ENCODE results near the gene ERGIC1.

Gene ERGIC1

DNA sequence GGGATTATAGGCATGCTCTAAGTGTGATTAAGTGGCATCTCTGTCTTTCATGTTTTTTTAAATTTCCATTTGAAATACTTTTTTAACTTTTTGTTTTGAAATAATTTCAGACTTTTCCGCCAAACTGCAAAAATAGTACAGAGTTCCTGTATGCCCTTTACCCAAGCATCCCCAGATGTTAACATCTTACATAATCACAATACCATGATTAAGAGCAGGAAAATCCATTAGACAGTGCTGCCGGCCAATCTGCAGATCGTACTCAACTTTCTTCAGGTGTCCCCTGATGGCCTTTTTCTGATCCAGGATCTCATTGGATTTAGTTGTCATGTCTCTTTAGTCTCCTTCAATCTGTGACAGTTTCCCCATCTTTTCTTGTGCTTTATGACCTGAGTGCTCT is 49.0 kb downstream of the ERGIC1 start:
- Histone ChIP-seq H3K27ac (peak overlapping the region; percentile 90), H3K27me3 (replicated peaks) (no peaks in the 10 kb centered on the region), H3K36me3 (replicated peaks) (peaks cover 5% of the 10 kb centered on the region), H3K4me3 (ENCODE audit: low read depth, low read length) (no peak overlapping the region)
- in situ Hi-C loops (cut with HindIII; ENCODE audit: low pct_ligation_motif_present, low sequenced_read_pairs), result no loop called here
- DNase-seq, result no peak
- TF ChIP-seq, protein P1, sequence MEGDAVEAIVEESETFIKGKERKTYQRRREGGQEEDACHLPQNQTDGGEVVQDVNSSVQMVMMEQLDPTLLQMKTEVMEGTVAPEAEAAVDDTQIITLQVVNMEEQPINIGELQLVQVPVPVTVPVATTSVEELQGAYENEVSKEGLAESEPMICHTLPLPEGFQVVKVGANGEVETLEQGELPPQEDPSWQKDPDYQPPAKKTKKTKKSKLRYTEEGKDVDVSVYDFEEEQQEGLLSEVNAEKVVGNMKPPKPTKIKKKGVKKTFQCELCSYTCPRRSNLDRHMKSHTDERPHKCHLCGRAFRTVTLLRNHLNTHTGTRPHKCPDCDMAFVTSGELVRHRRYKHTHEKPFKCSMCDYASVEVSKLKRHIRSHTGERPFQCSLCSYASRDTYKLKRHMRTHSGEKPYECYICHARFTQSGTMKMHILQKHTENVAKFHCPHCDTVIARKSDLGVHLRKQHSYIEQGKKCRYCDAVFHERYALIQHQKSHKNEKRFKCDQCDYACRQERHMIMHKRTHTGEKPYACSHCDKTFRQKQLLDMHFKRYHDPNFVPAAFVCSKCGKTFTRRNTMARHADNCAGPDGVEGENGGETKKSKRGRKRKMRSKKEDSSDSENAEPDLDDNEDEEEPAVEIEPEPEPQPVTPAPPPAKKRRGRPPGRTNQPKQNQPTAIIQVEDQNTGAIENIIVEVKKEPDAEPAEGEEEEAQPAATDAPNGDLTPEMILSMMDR (IDR thresholded peaks at IDR 0.05; ENCODE audit: low read depth, low read length, missing control alignments), result no peak

DNA sequence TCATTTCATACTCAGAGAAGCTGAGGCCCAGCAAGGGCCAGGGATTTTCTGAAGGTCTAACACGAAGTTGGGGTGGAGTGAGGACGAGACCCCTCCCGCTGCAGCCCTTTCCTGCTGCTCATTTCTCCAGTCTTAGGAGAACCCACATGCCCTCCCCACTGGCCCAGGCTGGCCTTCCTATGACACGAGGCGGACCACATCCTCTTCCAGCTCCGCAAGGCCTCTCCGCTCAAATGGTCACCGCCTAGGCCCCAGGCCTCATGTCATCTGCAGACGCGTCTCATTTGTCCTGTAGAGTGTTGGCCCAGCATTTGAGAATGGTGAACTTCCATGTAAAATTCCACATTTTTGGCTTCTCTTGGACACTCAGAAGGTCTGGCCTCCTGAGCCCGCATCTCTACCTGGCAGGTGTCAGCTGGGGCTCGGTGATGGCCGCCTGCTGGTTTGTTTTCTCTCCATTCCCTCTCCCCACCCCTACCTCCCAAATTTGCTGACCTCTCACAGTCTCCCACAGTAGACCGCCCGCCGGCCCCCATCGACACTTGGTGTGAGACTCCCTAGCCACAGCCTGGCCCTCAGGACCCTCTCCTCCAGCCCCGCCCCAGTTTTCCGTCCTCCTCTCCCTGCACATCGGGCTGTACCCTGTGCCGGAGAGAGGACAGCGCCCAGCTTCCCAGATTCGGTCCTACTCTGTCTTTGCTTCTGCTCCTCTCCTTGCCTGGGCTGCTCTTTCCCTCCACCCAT is 51.7 kb downstream of the ERGIC1 start:
- TF ChIP-seq, protein P1 (IDR thresholded peaks at IDR 0.05; ENCODE audit: low read depth, low read length, missing control alignments), result no peak
- in situ Hi-C loops (cut with HindIII; ENCODE audit: low pct_ligation_motif_present, low sequenced_read_pairs), result no loop called here

DNA sequence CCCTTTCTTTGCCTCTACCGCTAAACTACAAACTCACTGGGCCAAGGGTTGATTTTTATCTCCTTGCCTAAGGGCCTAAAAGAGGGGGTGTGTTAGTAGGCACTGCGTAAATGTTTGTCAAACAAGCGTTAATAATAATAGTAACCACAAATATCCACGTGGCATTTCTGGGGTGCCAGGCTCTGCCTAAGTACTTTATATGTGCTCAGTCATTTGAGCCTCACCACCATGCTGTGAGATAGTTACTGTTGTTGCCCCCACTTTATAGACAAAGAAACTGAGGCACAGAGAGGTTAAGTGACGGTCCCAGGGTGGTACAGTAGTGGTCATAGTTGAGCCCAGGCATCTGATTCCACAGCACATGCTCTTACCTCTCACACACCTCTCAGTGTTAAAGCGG is 52.4 kb downstream of the ERGIC1 start:
- TF ChIP-seq, protein P1 (IDR thresholded peaks at IDR 0.05; ENCODE audit: low read depth, low read length, missing control alignments), result no peak
- Histone ChIP-seq H3K4me3 (ENCODE audit: low read depth, low read length) (no peak overlapping the region), H3K27me3 (replicated peaks) (no peaks in the 10 kb centered on the region), H3K27ac (peak overlapping the region; percentile 97), H3K36me3 (replicated peaks) (peaks cover 25% of the 10 kb centered on the region)
- in situ Hi-C loops (cut with HindIII; ENCODE audit: low pct_ligation_motif_present, low sequenced_read_pairs), result no loop called here
- DNase-seq, result no peak

More for the DNA sequence above, 51.7 kb downstream of the ERGIC1 start:
- Histone ChIP-seq H3K27me3 (replicated peaks) (no peaks in the 10 kb centered on the region), H3K27ac (peak overlapping the region; percentile 97), H3K4me3 (ENCODE audit: low read depth, low read length) (no peak overlapping the region), H3K36me3 (replicated peaks) (peaks cover 21% of the 10 kb centered on the region)
- no peak for DNase-seq

DNA sequence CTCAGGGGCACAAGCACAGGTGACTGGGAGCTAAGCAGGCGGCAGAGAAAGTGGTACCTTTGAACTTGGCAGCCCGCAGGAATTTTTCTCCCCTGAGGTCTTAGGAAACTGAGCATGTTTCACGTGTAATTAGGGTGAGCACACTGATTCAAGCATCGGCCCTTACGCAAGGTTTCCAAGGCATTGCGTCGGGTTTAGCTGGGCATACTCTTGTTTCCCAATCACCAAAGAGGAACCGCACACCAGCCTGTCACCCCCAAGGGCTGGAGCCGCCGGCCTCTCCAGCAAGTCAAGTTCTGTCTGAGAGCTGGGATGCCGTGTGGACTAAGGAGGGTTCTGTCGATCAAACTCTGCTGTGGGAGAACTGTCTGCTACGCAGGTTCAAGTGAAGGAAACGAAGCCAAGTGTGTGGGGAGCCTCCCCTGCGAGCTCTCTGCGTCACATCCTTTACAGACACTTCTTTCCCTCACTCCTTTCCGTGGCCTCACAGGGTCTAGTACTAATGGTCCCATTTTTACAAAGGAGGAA is 53.0 kb downstream of the ERGIC1 start:
- TF ChIP-seq, protein P1 (IDR thresholded peaks at IDR 0.05; ENCODE audit: low read depth, low read length, missing control alignments), result no peak
- H3K27ac ChIP-seq, result peak overlapping the region; percentile 97
- H3K27me3 ChIP-seq (replicated peaks), result no peaks in the 10 kb centered on the region
- peak; percentile 86 for DNase-seq
- peaks cover 25% of the 10 kb centered on the region for H3K36me3 ChIP-seq (replicated peaks)
- no peak overlapping the region for H3K4me3 ChIP-seq (ENCODE audit: low read depth, low read length)
- in situ Hi-C loops (cut with HindIII; ENCODE audit: low pct_ligation_motif_present, low sequenced_read_pairs), result no loop called here

DNA sequence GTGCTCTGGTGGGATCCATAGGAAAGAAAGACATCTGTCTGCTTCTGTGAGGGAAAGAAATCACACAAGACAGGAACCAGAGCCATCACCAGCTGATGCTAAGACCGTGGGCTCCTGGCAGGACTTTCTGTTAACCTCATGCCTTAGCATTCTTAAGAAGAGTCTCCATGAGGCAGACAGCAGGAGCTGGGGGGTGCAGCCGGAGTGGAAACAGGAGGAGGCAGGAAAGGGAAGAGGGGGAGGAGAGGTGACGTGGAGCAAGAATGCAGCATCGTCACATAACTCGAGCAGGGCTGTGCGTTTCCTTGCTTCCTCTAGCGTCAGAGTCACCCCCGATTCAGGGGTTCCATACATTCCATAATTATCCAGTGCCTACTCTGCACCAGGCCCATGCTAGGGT is 53.6 kb downstream of the ERGIC1 start:
- peaks cover 20% of the 10 kb centered on the region for H3K36me3 ChIP-seq (replicated peaks)
- peak; percentile 96 for DNase-seq
- in situ Hi-C loops (cut with HindIII; ENCODE audit: low pct_ligation_motif_present, low sequenced_read_pairs), result no loop called here
- peak overlapping the region; percentile 97 for H3K27ac ChIP-seq
- H3K27me3 ChIP-seq (replicated peaks), result no peaks in the 10 kb centered on the region
- TF ChIP-seq, protein P1 (IDR thresholded peaks at IDR 0.05; ENCODE audit: low read depth, low read length, missing control alignments), result no peak
- no peak overlapping the region for H3K4me3 ChIP-seq (ENCODE audit: low read depth, low read length)

All from brain microvascular endothelial cell (primary cell).